ENCODE results near the gene NCAPG2. TPM values are rescaled to one million over a fixed set of nuclear protein-coding genes. Genes with fewer than 3 reads are reported as not detected.
A peak's percentile ranks its signal among the peaks of the same experiment; 100 is the strongest.

The NCAPG2 gene
- total and polyA plus RNA-seq, 2 experiments from 2014 or later, result 15.6 to 17.3 TPM

GRCh38 chr7:158623241-158623640, 81.4 kb downstream of the NCAPG2 start:
- no peaks in the 10 kb centered on the region for H4K20me1 ChIP-seq (ENCODE audit: insufficient read depth)
- no peak overlapping the region for H2AFZ ChIP-seq
- H3K79me2 ChIP-seq (ENCODE audit: insufficient read depth), result no peaks in the 10 kb centered on the region
- H3K36me3 ChIP-seq (ENCODE audit: low read depth), result no peaks in the 10 kb centered on the region
- no peaks in the 10 kb centered on the region; the same call in 1 of the 2 replicates for H3F3A ChIP-seq (ENCODE audit: insufficient read depth)
- no peak overlapping the region for H3K27ac ChIP-seq
- H3K4me3 ChIP-seq, result no peak overlapping the region
- in situ Hi-C loops (cut with MboI), result no loop called here
- H3K9ac ChIP-seq, result no peak overlapping the region
- 95 to 97% methylated on average over 13 of the region's 13 CpGs for WGBS, 2 experiments (ENCODE audit: low coverage in 1 of 2, low lambda C conversion rate in 2 of 2, missing lambda C conversion rate in 2 of 2)
- TF ChIP-seq EZH2 (IDR thresholded peaks at IDR 0.05; ENCODE audit: insufficient read depth, poor library complexity, severe bottlenecking), result no peak
- no peak for TF ChIP-seq EZH2phosphoT487 (IDR thresholded peaks at IDR 0.05; ENCODE audit: insufficient read depth, low read depth)
- no peaks in the 10 kb centered on the region for H3K9me3 ChIP-seq (ENCODE audit: low read depth)
- no peaks in the 10 kb centered on the region for H3K9me2 ChIP-seq (ENCODE audit: insufficient read depth)
- peaks cover 5% of the 10 kb centered on the region; the same call in 1 of the 2 replicates for H3K4me1 ChIP-seq (ENCODE audit: insufficient read depth)
- DNase-seq, result no peak
- H3K4me2 ChIP-seq (ENCODE audit: unreplicated experiment), result no peak overlapping the region
- H3K27me3 ChIP-seq (replicated peaks; ENCODE audit: insufficient read depth), result no peaks in the 10 kb centered on the region

- Histone ChIP-seq H3K4me2 (ENCODE audit: unreplicated experiment) (no peak overlapping the region), H2AFZ (0 out of 2 replicates have a peak overlapping the region, but pooled peaks have one; percentile 19), H3K9me3 (ENCODE audit: low read depth) (no peaks in the 10 kb centered on the region), H3F3A (ENCODE audit: insufficient read depth) (no peaks in the 10 kb centered on the region; the same call in 1 of the 2 replicates), H3K4me1 (ENCODE audit: insufficient read depth) (peaks cover 5% of the 10 kb centered on the region; the same call in 1 of the 2 replicates), H3K9ac (no peak overlapping the region), H3K36me3 (ENCODE audit: low read depth) (no peaks in the 10 kb centered on the region), H4K20me1 (ENCODE audit: insufficient read depth) (no peaks in the 10 kb centered on the region), H3K27me3 (replicated peaks; ENCODE audit: insufficient read depth) (no peaks in the 10 kb centered on the region), H3K27ac (no peak overlapping the region), H3K4me3 (no peak overlapping the region), H3K79me2 (ENCODE audit: insufficient read depth) (no peaks in the 10 kb centered on the region), H3K9me2 (ENCODE audit: insufficient read depth) (no peaks in the 10 kb centered on the region)
- WGBS, 2 experiments (ENCODE audit: low coverage in 1 of 2, low lambda C conversion rate in 2 of 2, missing lambda C conversion rate in 2 of 2), result 91 to 93% methylated on average over 6 of the region's 6 CpGs
- DNase-seq, result no peak
- TF ChIP-seq EZH2phosphoT487 (IDR thresholded peaks at IDR 0.05; ENCODE audit: insufficient read depth, low read depth) (no peak), EZH2 (IDR thresholded peaks at IDR 0.05; ENCODE audit: insufficient read depth, poor library complexity, severe bottlenecking) (no peak)
- in situ Hi-C loops (cut with MboI), result no loop called here
Measured at GRCh38 chr7:158620839-158621441, 83.7 kb downstream of the NCAPG2 start.

- H4K20me1 ChIP-seq (ENCODE audit: insufficient read depth), result no peaks in the 10 kb centered on the region
- TF ChIP-seq EZH2 (IDR thresholded peaks at IDR 0.05; ENCODE audit: insufficient read depth, poor library complexity, severe bottlenecking) (no peak), EZH2phosphoT487 (IDR thresholded peaks at IDR 0.05; ENCODE audit: insufficient read depth, low read depth) (no peak)
- no peak overlapping the region for H3K4me2 ChIP-seq (ENCODE audit: unreplicated experiment)
- no peak overlapping the region for H3K4me3 ChIP-seq
- no peaks in the 10 kb centered on the region for H3K27me3 ChIP-seq (replicated peaks; ENCODE audit: insufficient read depth)
- H3K9ac ChIP-seq, result no peak overlapping the region
- H3K79me2 ChIP-seq (ENCODE audit: insufficient read depth), result no peaks in the 10 kb centered on the region
- DNase-seq, result no peak
- H3K9me2 ChIP-seq (ENCODE audit: insufficient read depth), result no peaks in the 10 kb centered on the region
- H3K27ac ChIP-seq, result no peak overlapping the region
- H2AFZ ChIP-seq, result no peak overlapping the region
- H3F3A ChIP-seq (ENCODE audit: insufficient read depth), result no peaks in the 10 kb centered on the region; the same call in 1 of the 2 replicates
- in situ Hi-C loops (cut with MboI), result no loop called here
- no peaks in the 10 kb centered on the region for H3K36me3 ChIP-seq (ENCODE audit: low read depth)
- H3K9me3 ChIP-seq (ENCODE audit: low read depth), result no peaks in the 10 kb centered on the region
- H3K4me1 ChIP-seq (ENCODE audit: insufficient read depth), result peaks cover 5% of the 10 kb centered on the region; the same call in 1 of the 2 replicates
- 97 to 98% methylated on average over 5 of the region's 5 CpGs for WGBS, 2 experiments (ENCODE audit: low coverage in 1 of 2, low lambda C conversion rate in 2 of 2, missing lambda C conversion rate in 2 of 2)
Measured at GRCh38 chr7:158620418-158620817, 84.2 kb downstream of the NCAPG2 start.

- WGBS, 2 experiments (ENCODE audit: low coverage in 1 of 2, low lambda C conversion rate in 2 of 2, missing lambda C conversion rate in 2 of 2), result 95 to 99% methylated on average over 4 of the region's 4 CpGs
- Histone ChIP-seq H2AFZ (no peak overlapping the region), H3K27ac (no peak overlapping the region), H3K27me3 (replicated peaks; ENCODE audit: insufficient read depth) (no peaks in the 10 kb centered on the region), H3F3A (ENCODE audit: insufficient read depth) (no peaks in the 10 kb centered on the region; the same call in 1 of the 2 replicates), H3K4me2 (ENCODE audit: unreplicated experiment) (no peak overlapping the region), H3K9me3 (ENCODE audit: low read depth) (no peaks in the 10 kb centered on the region), H3K4me1 (ENCODE audit: insufficient read depth) (peaks cover 5% of the 10 kb centered on the region), H3K79me2 (ENCODE audit: insufficient read depth) (no peaks in the 10 kb centered on the region), H3K9me2 (ENCODE audit: insufficient read depth) (no peaks in the 10 kb centered on the region), H4K20me1 (ENCODE audit: insufficient read depth) (no peaks in the 10 kb centered on the region), H3K9ac (no peak overlapping the region), H3K4me3 (no peak overlapping the region), H3K36me3 (ENCODE audit: low read depth) (no peaks in the 10 kb centered on the region)
- TF ChIP-seq EZH2phosphoT487 (IDR thresholded peaks at IDR 0.05; ENCODE audit: insufficient read depth, low read depth) (no peak), EZH2 (IDR thresholded peaks at IDR 0.05; ENCODE audit: insufficient read depth, poor library complexity, severe bottlenecking) (no peak)
- DNase-seq, result no peak
- in situ Hi-C loops (cut with MboI), result no loop called here
Measured at GRCh38 chr7:158618745-158619140, 85.9 kb downstream of the NCAPG2 start.
